ENCODE measurements around the gene TXK. TPM values are rescaled to one million over a fixed set of nuclear protein-coding genes. Genes with fewer than 3 reads are reported as not detected.

Gene TXK
- total RNA-seq, 2 experiments from 2014 or later, result 67.0 to 69.9 TPM

GRCh38 chr4:48114412-48114811, 19.6 kb downstream of the TXK start:
- ChIA-PET POLR2A (interaction anchor here (1.4 to 2.8 kb wide), 3 partner anchors 9 to 16 kb away, joined by 6 to 8 read pairs (median 7); no protein-coding TSS in a partner anchor), CTCF (interaction anchor here (1.2 kb wide), 1 partner anchor 96 kb away, joined by 4 read pairs; no protein-coding TSS in a partner anchor)
- H3K9me3 Mint-ChIP-seq, result no peaks in the 10 kb centered on the region
- TF ChIP-seq CTCF (IDR thresholded peaks at IDR 0.05), result no peak
- peak overlapping the region; percentile 52 for H3K27ac Mint-ChIP-seq
- H3K4me1 Mint-ChIP-seq (ENCODE audit: low read depth), result peaks cover 82% of the 10 kb centered on the region
- H3K4me3 Mint-ChIP-seq, result no peak overlapping the region
- Histone ChIP-seq H3K9me3 (ENCODE audit: control insufficient read depth in 1 of 2, insufficient read depth in 1 of 2, low read length in 2 of 2) (no peaks in the 10 kb centered on the region), H3K4me1 (ENCODE audit: insufficient read depth, low read length) (peaks cover 18% of the 10 kb centered on the region), H3K27me3 (ENCODE audit: control insufficient read depth in 1 of 2, insufficient read depth in 2 of 2, low read length in 2 of 2) (no peaks in the 10 kb centered on the region), H3K4me3 (ENCODE audit: low read length) (no peak overlapping the region), H3K36me3 (ENCODE audit: insufficient read depth, low read length) (peaks cover 53% of the 10 kb centered on the region), H3K27ac (ENCODE audit: low read depth in 1 of 2, low read length in 2 of 2) (peak overlapping the region in 1 of 2 donors; percentile 40)
- DNase-seq, result no peak
- H3K36me3 Mint-ChIP-seq (ENCODE audit: low read depth), result peaks cover 89% of the 10 kb centered on the region
- no peaks in the 10 kb centered on the region for H3K27me3 Mint-ChIP-seq
- ATAC-seq (ENCODE audit: poor library complexity), result no peak
- intact Hi-C loops (cut with DNase I, micrococcal nuclease), result no loop called here

- Mint-ChIP-seq H3K4me1 (ENCODE audit: low read depth) (peaks cover 62% of the 10 kb centered on the region), H3K9me3 (no peaks in the 10 kb centered on the region), H3K27ac (peak overlapping the region; percentile 52), H3K36me3 (ENCODE audit: low read depth) (peaks cover 91% of the 10 kb centered on the region), H3K27me3 (no peaks in the 10 kb centered on the region), H3K4me3 (peak overlapping the region; percentile 51)
- intact Hi-C loops (cut with DNase I, micrococcal nuclease), result loop anchor here in 1 of 2 experiments (2.0 kb wide), 1 partner anchor 29 kb away; no protein-coding TSS in a partner anchor
- Histone ChIP-seq H3K27me3 (ENCODE audit: control insufficient read depth in 1 of 2, insufficient read depth in 2 of 2, low read length in 2 of 2) (no peaks in the 10 kb centered on the region), H3K36me3 (ENCODE audit: insufficient read depth, low read length) (peaks cover 56% of the 10 kb centered on the region), H3K27ac (ENCODE audit: low read depth in 1 of 2, low read length in 2 of 2) (no peak overlapping the region), H3K4me3 (ENCODE audit: low read length) (no peak overlapping the region), H3K9me3 (ENCODE audit: control insufficient read depth in 1 of 2, insufficient read depth in 1 of 2, low read length in 2 of 2) (no peaks in the 10 kb centered on the region), H3K4me1 (ENCODE audit: insufficient read depth, low read length) (peaks cover 12% of the 10 kb centered on the region)
- ChIA-PET POLR2A (interaction anchor here (0.6 kb wide), 1 partner anchor 22 kb away, joined by 3 read pairs; the partner anchor contains the start of gene TXK), CTCF (no interaction called here)
- DNase-seq, result peak in 1 of 14 experiments; percentile 42
- ATAC-seq (ENCODE audit: poor library complexity), result peak; percentile 33
- no peak for TF ChIP-seq CTCF (IDR thresholded peaks at IDR 0.05)
Observed at GRCh38 chr4:48112017-48112667, 21.9 kb downstream of the TXK start.

GRCh38 chr4:48110452-48110978, 23.5 kb downstream of the TXK start:
- Mint-ChIP-seq H3K27ac (peak overlapping the region; percentile 52), H3K36me3 (ENCODE audit: low read depth) (peaks cover 94% of the 10 kb centered on the region), H3K9me3 (no peaks in the 10 kb centered on the region), H3K4me1 (ENCODE audit: low read depth) (peaks cover 56% of the 10 kb centered on the region), H3K27me3 (no peaks in the 10 kb centered on the region), H3K4me3 (no peak overlapping the region)
- Histone ChIP-seq H3K27ac (ENCODE audit: low read depth in 1 of 2, low read length in 2 of 2) (no peak overlapping the region), H3K4me3 (ENCODE audit: low read length) (no peak overlapping the region), H3K27me3 (ENCODE audit: control insufficient read depth in 1 of 2, insufficient read depth in 2 of 2, low read length in 2 of 2) (no peaks in the 10 kb centered on the region), H3K36me3 (ENCODE audit: insufficient read depth, low read length) (peaks cover 67% of the 10 kb centered on the region), H3K9me3 (ENCODE audit: control insufficient read depth in 1 of 2, insufficient read depth in 1 of 2, low read length in 2 of 2) (no peaks in the 10 kb centered on the region), H3K4me1 (ENCODE audit: insufficient read depth, low read length) (peaks cover 5% of the 10 kb centered on the region)
- no peak for TF ChIP-seq CTCF (IDR thresholded peaks at IDR 0.05)
- ATAC-seq (ENCODE audit: poor library complexity), result no peak
- ChIA-PET POLR2A (interaction anchor here (2.9 kb wide), 1 partner anchor 29 kb away, joined by 12 read pairs; no protein-coding TSS in a partner anchor), CTCF (interaction anchor here (1.8 to 2.7 kb wide), 3 partner anchors 19 to 29 kb away, joined by 3 to 9 read pairs (median 9); no protein-coding TSS in a partner anchor)
- no peak for DNase-seq
- intact Hi-C loops (cut with DNase I, micrococcal nuclease), result no loop called here
